K562 (cell line): ENCODE results near the gene POU2AF2.

Experiments used
- FOS ChIP-seq: IDR thresholded peaks from 3 replicates; pipeline ENCODE4 v1.6.1; 2011; ENCODE audit not compliant: insufficient read length; ENCODE audit errors: extremely low read depth
- POLR2B ChIP-seq: fragments of 450-650 bp; IDR thresholded peaks from 2 replicates; pipeline ENCODE4 v1.6.1; 2018; ENCODE audit warnings: low read depth; ENCODE audit not compliant: partially characterized antibody
- RCOR1 ChIP-seq, 2 experiments: IDR thresholded peaks; 2 replicates each; pipeline ENCODE4 v1.6.1; 2012; ENCODE audit warnings: low read depth in 2 of 2, low read length in 2 of 2, borderline replicate concordance in 1 of 2, improper control_type of control experiment in 1 of 2
- SMARCB1 ChIP-seq: IDR thresholded peaks from 2 replicates; pipeline ENCODE4 v1.6.1; 2011; ENCODE audit warnings: improper control_type of control experiment, low read depth; ENCODE audit not compliant: insufficient read length
- YY1 ChIP-seq, 3 experiments: IDR thresholded peaks; 2 replicates each; pipeline ENCODE4 v1.6.1; 2011; ENCODE audit warnings: low read length in 2 of 3, mild to moderate bottlenecking in 2 of 3, moderate library complexity in 2 of 3, borderline replicate concordance in 1 of 3, control low read depth in 1 of 3, low read depth in 1 of 3; ENCODE audit not compliant: insufficient read depth in 3 of 3, insufficient replicate concordance in 2 of 3, control insufficient read depth in 1 of 3, insufficient read length in 1 of 3; ENCODE audit errors: extremely low read depth in 1 of 3

DNA sequence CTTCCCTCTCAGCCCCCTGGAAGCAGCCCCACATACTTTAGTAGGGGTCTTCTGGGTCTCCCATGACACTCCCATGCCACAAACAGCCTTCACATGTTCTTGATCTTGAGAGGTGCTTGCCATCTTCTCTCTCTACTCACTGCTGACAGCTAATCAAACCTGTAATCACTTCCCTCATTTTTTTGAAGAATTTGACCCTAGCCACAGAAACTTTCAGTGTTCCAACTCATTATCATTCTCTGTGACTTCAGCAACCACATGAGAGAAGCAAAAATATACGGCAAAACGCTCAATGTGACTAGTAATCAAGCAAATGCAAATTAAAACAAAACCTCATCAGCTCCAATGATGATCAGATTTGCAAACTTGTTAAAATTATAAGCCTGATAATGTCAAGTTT, 38.3 kb upstream of the POU2AF2 start:
- TF ChIP-seq RCOR1 (IDR thresholded peaks at IDR 0.05; ENCODE audit: borderline replicate concordance in 1 of 2, low read depth in 2 of 2, low read length in 2 of 2): no peak
- TF ChIP-seq FOS: no peak
- TF ChIP-seq POLR2B: no peak
- TF ChIP-seq SMARCB1: no peak
- no peak for TF ChIP-seq YY1 (IDR thresholded peaks at IDR 0.05; ENCODE audit: borderline replicate concordance in 1 of 3, control insufficient read depth in 1 of 3, extremely low read depth in 1 of 3, insufficient read depth in 3 of 3, insufficient read length in 1 of 3, insufficient replicate concordance in 2 of 3, low read depth in 1 of 3, low read length in 2 of 3)
